ENCODE measurements around the gene MMUT. TPM values are rescaled to one million over a fixed set of nuclear protein-coding genes. Genes with fewer than 3 reads are reported as not detected.
"Not testable (repeated sequence)": the region's sequence is repeated elsewhere in the genome, so short reads cannot be mapped to it uniquely, and the experiment has no call there.

MMUT gene
- total RNA-seq, 1 donor from 2014 or later: 34.9 TPM

- DNase-seq (no peak), ATAC-seq (no peak)
- intact Hi-C loops (cut with micrococcal nuclease): no loop called here
Measured at GRCh38 chr6:49453221-49453620, 9.8 kb downstream of the MMUT start.

GRCh38 chr6:49430866-49431265 lies 32.2 kb downstream of the MMUT start:
- ATAC-seq (no peak), DNase-seq (no peak)
- intact Hi-C loops (cut with micrococcal nuclease): no loop called here

GRCh38 chr6:49430187-49430586 lies 32.9 kb downstream of the MMUT start:
- intact Hi-C loops (cut with micrococcal nuclease): no loop called here
- no peak for DNase-seq
- ATAC-seq: no peak

- DNase-seq: no peak
- no peak for ATAC-seq
- intact Hi-C loops (cut with micrococcal nuclease): no loop called here
Measured at GRCh38 chr6:49423817-49424216, 39.2 kb downstream of the MMUT start.

GRCh38 chr6:49416195-49416594 lies 46.9 kb downstream of the MMUT start:
- ATAC-seq: no peak
- DNase-seq: no peak
- intact Hi-C loops (cut with micrococcal nuclease): no loop called here

GRCh38 chr6:49415358-49415757 lies 47.7 kb downstream of the MMUT start:
- intact Hi-C loops (cut with micrococcal nuclease): no loop called here
- DNase-seq (no peak), ATAC-seq (no peak)

GRCh38 chr6:49410564-49410963 lies 52.5 kb downstream of the MMUT start:
- ATAC-seq: no peak
- intact Hi-C loops (cut with micrococcal nuclease): no loop called here
- DNase-seq: no peak

GRCh38 chr6:49409951-49410542 lies 53.0 kb downstream of the MMUT start:
- ATAC-seq: peak; percentile 45
- intact Hi-C loops (cut with micrococcal nuclease): loop anchor here (5.0 kb wide), 1 partner anchor 1623 kb away; no protein-coding TSS in a partner anchor
- DNase-seq: peak; percentile 39

GRCh38 chr6:49406250-49406970 lies 56.6 kb downstream of the MMUT start:
- DNase-seq: no peak
- ATAC-seq: no peak
- intact Hi-C loops (cut with micrococcal nuclease): loop anchor here (5.0 kb wide), 1 partner anchor 1619 kb away; no protein-coding TSS in a partner anchor

GRCh38 chr6:49401063-49401462 lies 62.0 kb downstream of the MMUT start:
- ATAC-seq: no peak
- no peak for DNase-seq
- intact Hi-C loops (cut with micrococcal nuclease): no loop called here

GRCh38 chr6:49386667-49387508 lies 76.2 kb downstream of the MMUT start:
- intact Hi-C loops (cut with micrococcal nuclease); DNase-seq; ATAC-seq: not testable (repeated sequence)

- intact Hi-C loops (cut with micrococcal nuclease): no loop called here
- DNase-seq: no peak
- ATAC-seq: no peak
Measured at GRCh38 chr6:49384904-49385303, 78.1 kb downstream of the MMUT start.

Other genes with a start within 250 kb of the MMUT start
- 3.2 TPM for gene CENPQ, start 117 bp upstream of the MMUT start, total RNA-seq
- not detected for gene GLYATL3, start 36.7 kb upstream of the MMUT start, total RNA-seq
- 0.32 TPM for gene C6orf141, start 87.4 kb upstream of the MMUT start, total RNA-seq
- gene RHAG, start 173.6 kb upstream of the MMUT start, total RNA-seq: 0.62 TPM

Data from left ventricle myocardium superior (tissue), 1 donor.